AG08396 (cell line): ENCODE data around the gene KHK.

Experiments used
- DNase-seq: peaks from one replicate; pipeline ENCODE4 v3.0.0; 2012; ENCODE audit warnings: low spot score, mixed read lengths

The KHK gene

GRCh38 chr2:27126252-27126710, 39.7 kb downstream of the KHK start:
- no peak for DNase-seq

GRCh38 chr2:27127883-27128667, 41.5 kb downstream of the KHK start:
- no peak for DNase-seq

- no peak for DNase-seq
Observed at GRCh38 chr2:27128668-27129571, 42.3 kb downstream of the KHK start.

DNA sequence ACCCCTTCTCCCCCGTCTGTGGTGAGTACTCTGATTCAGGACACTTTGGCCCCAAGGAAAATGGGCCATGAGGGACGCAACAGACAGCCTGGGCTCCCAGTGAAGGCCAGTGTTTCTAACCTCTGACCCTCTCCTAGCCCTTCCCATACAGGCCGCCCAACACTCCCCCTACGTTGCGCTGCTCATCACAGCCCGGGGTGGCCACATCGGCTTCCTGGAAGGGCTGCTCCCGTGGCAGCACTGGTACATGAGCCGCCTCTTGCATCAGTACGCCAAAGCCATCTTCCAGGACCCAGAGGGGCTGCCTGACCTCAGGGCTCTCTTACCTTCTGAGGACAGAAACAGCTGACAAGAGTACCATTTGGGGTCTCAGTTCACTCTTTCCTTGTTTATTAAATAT, 43.8 kb downstream of the KHK start:
- DNase-seq = no peak

- DNase-seq = no peak
Observed at GRCh38 chr2:27131429-27131828, 44.9 kb downstream of the KHK start.

GRCh38 chr2:27133195-27133875, 46.8 kb downstream of the KHK start:
- DNase-seq = no peak

- DNase-seq = peak; percentile 100
Observed at GRCh38 chr2:27133905-27134780, 47.6 kb downstream of the KHK start, which contains the start of gene PREB. TSS of gene PREB (minus strand) at chr2:27134636. CDS start at chr2:27134421, 215 bp downstream.

DNA sequence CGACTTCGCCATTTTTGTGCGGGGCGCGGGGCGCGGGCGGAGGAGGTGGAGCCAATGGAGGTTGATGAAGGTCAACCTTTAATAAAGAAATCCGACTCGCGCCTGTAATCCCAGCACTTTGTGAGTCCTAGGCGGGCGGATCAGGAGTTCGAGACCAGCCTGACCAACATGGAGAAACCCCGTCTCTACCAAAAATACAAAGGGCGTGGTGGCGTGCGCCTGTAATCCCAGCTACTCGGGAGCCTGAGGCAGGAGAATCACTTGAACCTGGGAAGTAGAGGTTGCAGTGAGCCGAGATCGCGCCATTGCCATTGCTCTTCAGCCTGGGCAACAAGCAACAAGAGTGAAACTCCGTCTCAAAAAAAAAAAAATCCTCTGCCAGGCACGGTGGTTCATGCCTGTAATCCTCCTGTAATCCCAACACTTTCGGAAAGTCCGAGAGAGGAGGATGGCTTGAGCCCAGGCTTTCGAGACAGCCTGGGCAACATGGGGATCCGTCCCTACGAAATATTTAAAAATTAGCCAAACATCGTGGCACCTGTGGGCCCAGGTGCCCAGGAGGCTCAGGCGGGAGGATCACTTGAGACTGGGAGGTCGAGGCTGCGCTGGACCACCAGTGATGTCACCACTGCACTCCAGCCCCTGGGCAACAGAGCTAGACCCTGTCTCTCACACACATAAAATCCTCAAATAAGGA, 48.4 kb downstream of the KHK start:
- no peak for DNase-seq

- DNase-seq = no peak
Observed at GRCh38 chr2:27135478-27135955, 48.9 kb downstream of the KHK start.

GRCh38 chr2:27136751-27137150, 50.2 kb downstream of the KHK start:
- no peak for DNase-seq

DNA sequence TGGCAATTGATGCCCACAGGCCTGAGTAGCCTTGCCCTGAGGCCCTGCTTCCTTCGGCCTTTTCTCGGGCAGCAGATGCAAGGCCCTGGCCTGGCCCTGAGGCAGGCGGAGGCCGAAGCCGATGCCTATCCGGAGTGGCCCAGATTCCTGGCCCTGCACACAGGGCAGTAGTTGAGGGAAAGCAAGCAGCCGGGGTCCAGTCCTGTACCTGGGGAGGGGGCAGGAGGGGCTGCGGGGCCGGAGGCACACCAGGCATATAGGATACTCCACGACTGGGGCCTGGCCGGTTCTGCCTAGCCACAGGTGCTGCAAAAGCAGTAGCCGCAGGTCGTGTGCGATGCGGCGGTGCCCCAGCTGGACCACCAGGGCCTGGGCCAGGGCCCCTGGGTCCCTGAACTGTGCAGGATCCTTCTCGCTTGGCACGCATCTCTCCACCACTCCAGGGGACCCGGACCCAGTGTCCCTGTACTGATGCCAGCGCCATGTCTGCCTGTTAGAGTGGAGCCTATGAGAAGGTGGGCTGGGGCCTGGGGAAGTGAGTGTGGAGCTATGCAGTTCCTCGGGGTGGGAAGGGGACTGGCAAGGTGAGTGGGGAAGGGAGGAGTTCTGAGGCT, 50.9 kb downstream of the KHK start:
- DNase-seq = no peak

DNA sequence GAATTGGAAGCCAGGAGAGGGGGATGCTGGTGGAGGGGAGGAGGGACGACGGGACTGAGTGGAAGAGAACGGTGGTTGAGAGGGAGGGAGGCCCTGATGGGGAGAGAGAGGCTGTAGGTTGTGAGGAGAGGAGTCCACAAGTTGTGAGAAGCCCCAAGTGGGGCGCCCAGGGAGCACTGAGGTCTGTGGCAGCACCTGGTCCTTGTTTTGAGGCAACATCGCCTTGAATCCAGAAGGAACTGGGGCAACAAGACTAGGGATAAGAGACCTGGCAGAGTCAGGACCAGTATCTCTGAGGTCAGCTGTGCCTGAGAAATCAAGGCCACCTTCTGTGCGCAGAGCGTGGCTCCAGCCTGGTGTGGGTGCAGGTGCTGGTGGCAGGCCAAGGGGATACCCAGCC, 51.5 kb downstream of the KHK start:
- no peak for DNase-seq

DNA sequence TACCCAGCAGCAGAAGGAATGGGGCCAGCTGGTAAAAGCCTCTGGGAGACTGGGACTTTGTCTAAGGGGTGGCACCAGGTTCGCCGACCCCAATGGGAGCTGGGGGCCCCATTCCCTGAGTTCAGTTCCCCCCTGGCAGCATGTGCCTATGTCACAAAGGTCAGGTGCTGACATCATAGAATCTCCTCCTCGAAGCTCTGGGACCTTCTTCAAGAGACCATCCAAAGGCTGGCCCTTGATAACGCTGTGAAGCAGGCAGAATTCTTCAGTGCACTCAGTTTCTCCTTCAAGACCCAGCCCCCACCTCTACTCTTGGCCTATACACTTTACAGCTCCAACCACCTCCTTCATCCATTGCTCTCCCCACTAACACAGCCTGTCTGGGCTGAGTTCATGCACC, 52.7 kb downstream of the KHK start, which contains the start of gene PRR30:
PRR30 (minus strand) TSS at position 101 of the 400 bp plus-strand sequence. CDS start 1,081 bp downstream, outside the sequence.
- no peak for DNase-seq

DNA sequence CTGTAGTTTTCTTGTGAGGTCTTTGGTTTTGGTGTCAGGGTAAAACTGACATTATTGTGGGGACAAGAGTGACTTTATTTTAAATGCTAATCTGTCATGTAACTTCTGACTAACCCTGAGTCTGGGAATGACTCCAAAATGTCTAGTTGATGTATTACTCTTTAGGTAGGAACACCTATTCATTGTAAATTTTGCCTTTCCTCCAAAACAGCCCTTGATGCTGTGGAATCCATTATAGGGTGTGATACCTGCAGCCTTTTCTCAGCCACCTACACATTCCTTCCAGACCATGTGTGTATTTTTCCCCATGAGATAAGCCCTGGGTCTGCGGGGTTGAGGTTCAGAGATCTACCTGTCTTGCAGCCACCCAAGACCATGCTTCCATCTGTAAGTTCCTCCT, 56.7 kb downstream of the KHK start:
- no peak for DNase-seq

DNA sequence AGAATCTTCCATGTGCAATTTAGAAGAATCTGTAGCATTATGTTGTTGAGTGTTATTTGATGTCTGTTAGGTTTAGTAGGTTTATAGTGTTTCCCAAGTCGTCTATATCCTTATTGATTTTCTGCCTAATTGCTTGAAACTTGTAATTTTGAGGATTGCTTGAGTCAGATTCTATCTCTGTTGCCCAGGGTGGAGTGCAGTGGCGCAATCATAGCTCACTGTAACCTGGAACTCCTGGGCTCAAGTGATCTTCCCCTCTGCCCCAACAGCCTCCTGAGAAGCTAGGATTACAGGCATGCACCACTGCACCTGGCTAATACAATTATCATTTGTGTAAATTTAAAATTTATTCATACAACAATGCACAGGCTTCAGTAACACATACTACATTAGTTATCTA, 59.1 kb downstream of the KHK start:
- DNase-seq = no peak

GRCh38 chr2:27147935-27148334, 61.4 kb downstream of the KHK start:
- no peak for DNase-seq

GRCh38 chr2:27148801-27149439, 62.3 kb downstream of the KHK start, which contains the start of gene TCF23:
TSS of gene TCF23 (plus strand) at chr2:27149004. CDS start at chr2:27149134, 130 bp downstream.
- no peak for DNase-seq

GRCh38 chr2:27149570-27150405, 63.2 kb downstream of the KHK start:
- no peak for DNase-seq
